ENCODE results near the gene GPANK1.

The GPANK1 gene

GRCh38 chr6:31640612-31641011, 24.2 kb downstream of the GPANK1 start:
- H3K4me1 ChIP-seq (ENCODE audit: control insufficient read depth, insufficient read depth, low read length, poor library complexity, severe bottlenecking), result no peaks in the 10 kb centered on the region
- H3K27ac ChIP-seq (ENCODE audit: insufficient read depth, low read length, poor library complexity, severe bottlenecking), result no peak overlapping the region
- no peaks in the 10 kb centered on the region for H3K9me3 ChIP-seq (ENCODE audit: control insufficient read depth, low read length)
- no peak overlapping the region for H3K4me3 ChIP-seq (ENCODE audit: insufficient read depth, low read depth, low read length, poor library complexity, severe bottlenecking)
- no peak for DNase-seq
- H3K36me3 ChIP-seq (ENCODE audit: control insufficient read depth, insufficient read depth, low read length), result peaks cover 91% of the 10 kb centered on the region
- no peaks in the 10 kb centered on the region for H3K27me3 ChIP-seq (replicated peaks; ENCODE audit: control insufficient read depth, insufficient read depth, low read length, poor library complexity, severe bottlenecking)

- DNase-seq, result no peak
- H3K27ac ChIP-seq (ENCODE audit: insufficient read depth, low read length, poor library complexity, severe bottlenecking), result no peak overlapping the region
- H3K9me3 ChIP-seq (ENCODE audit: control insufficient read depth, low read length), result no peaks in the 10 kb centered on the region
- H3K27me3 ChIP-seq (replicated peaks; ENCODE audit: control insufficient read depth, insufficient read depth, low read length, poor library complexity, severe bottlenecking), result no peaks in the 10 kb centered on the region
- peaks cover 91% of the 10 kb centered on the region for H3K36me3 ChIP-seq (ENCODE audit: control insufficient read depth, insufficient read depth, low read length)
- H3K4me1 ChIP-seq (ENCODE audit: control insufficient read depth, insufficient read depth, low read length, poor library complexity, severe bottlenecking), result no peaks in the 10 kb centered on the region
- no peak overlapping the region for H3K4me3 ChIP-seq (ENCODE audit: insufficient read depth, low read depth, low read length, poor library complexity, severe bottlenecking)
Measured at GRCh38 chr6:31639449-31639861, 25.3 kb downstream of the GPANK1 start.

GRCh38 chr6:31639043-31639442, 25.8 kb downstream of the GPANK1 start:
- H3K4me1 ChIP-seq (ENCODE audit: control insufficient read depth, insufficient read depth, low read length, poor library complexity, severe bottlenecking), result no peaks in the 10 kb centered on the region
- H3K27me3 ChIP-seq (replicated peaks; ENCODE audit: control insufficient read depth, insufficient read depth, low read length, poor library complexity, severe bottlenecking), result no peaks in the 10 kb centered on the region
- DNase-seq, result no peak
- H3K9me3 ChIP-seq (ENCODE audit: control insufficient read depth, low read length), result no peaks in the 10 kb centered on the region
- H3K4me3 ChIP-seq (ENCODE audit: insufficient read depth, low read depth, low read length, poor library complexity, severe bottlenecking), result no peak overlapping the region
- H3K27ac ChIP-seq (ENCODE audit: insufficient read depth, low read length, poor library complexity, severe bottlenecking), result no peak overlapping the region
- H3K36me3 ChIP-seq (ENCODE audit: control insufficient read depth, insufficient read depth, low read length), result peaks cover 91% of the 10 kb centered on the region

GRCh38 chr6:31636698-31637596, 27.9 kb downstream of the GPANK1 start:
- Histone ChIP-seq H3K9me3 (ENCODE audit: control insufficient read depth, low read length) (no peaks in the 10 kb centered on the region), H3K27me3 (replicated peaks; ENCODE audit: control insufficient read depth, insufficient read depth, low read length, poor library complexity, severe bottlenecking) (no peaks in the 10 kb centered on the region), H3K4me3 (ENCODE audit: insufficient read depth, low read depth, low read length, poor library complexity, severe bottlenecking) (no peak overlapping the region), H3K36me3 (ENCODE audit: control insufficient read depth, insufficient read depth, low read length) (peaks cover 94% of the 10 kb centered on the region), H3K27ac (ENCODE audit: insufficient read depth, low read length, poor library complexity, severe bottlenecking) (no peak overlapping the region), H3K4me1 (ENCODE audit: control insufficient read depth, insufficient read depth, low read length, poor library complexity, severe bottlenecking) (no peaks in the 10 kb centered on the region)
- DNase-seq, result no peak

GRCh38 chr6:31634969-31635575, 29.7 kb downstream of the GPANK1 start:
- H3K4me3 ChIP-seq (ENCODE audit: insufficient read depth, low read depth, low read length, poor library complexity, severe bottlenecking), result no peak overlapping the region
- no peaks in the 10 kb centered on the region for H3K4me1 ChIP-seq (ENCODE audit: control insufficient read depth, insufficient read depth, low read length, poor library complexity, severe bottlenecking)
- H3K36me3 ChIP-seq (ENCODE audit: control insufficient read depth, insufficient read depth, low read length), result peaks cover 94% of the 10 kb centered on the region
- no peak overlapping the region for H3K27ac ChIP-seq (ENCODE audit: insufficient read depth, low read length, poor library complexity, severe bottlenecking)
- no peak for DNase-seq
- no peaks in the 10 kb centered on the region for H3K9me3 ChIP-seq (ENCODE audit: control insufficient read depth, low read length)
- no peaks in the 10 kb centered on the region for H3K27me3 ChIP-seq (replicated peaks; ENCODE audit: control insufficient read depth, insufficient read depth, low read length, poor library complexity, severe bottlenecking)

- no peaks in the 10 kb centered on the region for H3K27me3 ChIP-seq (replicated peaks; ENCODE audit: control insufficient read depth, insufficient read depth, low read length, poor library complexity, severe bottlenecking)
- peaks cover 94% of the 10 kb centered on the region for H3K36me3 ChIP-seq (ENCODE audit: control insufficient read depth, insufficient read depth, low read length)
- H3K4me1 ChIP-seq (ENCODE audit: control insufficient read depth, insufficient read depth, low read length, poor library complexity, severe bottlenecking), result no peaks in the 10 kb centered on the region
- H3K9me3 ChIP-seq (ENCODE audit: control insufficient read depth, low read length), result no peaks in the 10 kb centered on the region
- H3K4me3 ChIP-seq (ENCODE audit: insufficient read depth, low read depth, low read length, poor library complexity, severe bottlenecking), result no peak overlapping the region
- no peak for DNase-seq
- H3K27ac ChIP-seq (ENCODE audit: insufficient read depth, low read length, poor library complexity, severe bottlenecking), result no peak overlapping the region
Measured at GRCh38 chr6:31634131-31634530, 30.7 kb downstream of the GPANK1 start.

GRCh38 chr6:31633447-31633846, 31.4 kb downstream of the GPANK1 start:
- Histone ChIP-seq H3K36me3 (ENCODE audit: control insufficient read depth, insufficient read depth, low read length) (peaks cover 97% of the 10 kb centered on the region), H3K27me3 (replicated peaks; ENCODE audit: control insufficient read depth, insufficient read depth, low read length, poor library complexity, severe bottlenecking) (no peaks in the 10 kb centered on the region), H3K27ac (ENCODE audit: insufficient read depth, low read length, poor library complexity, severe bottlenecking) (no peak overlapping the region), H3K4me1 (ENCODE audit: control insufficient read depth, insufficient read depth, low read length, poor library complexity, severe bottlenecking) (no peaks in the 10 kb centered on the region), H3K9me3 (ENCODE audit: control insufficient read depth, low read length) (no peaks in the 10 kb centered on the region), H3K4me3 (ENCODE audit: insufficient read depth, low read depth, low read length, poor library complexity, severe bottlenecking) (no peak overlapping the region)
- no peak for DNase-seq

GRCh38 chr6:31632279-31632946, 32.4 kb downstream of the GPANK1 start:
- no peak overlapping the region for H3K4me3 ChIP-seq (ENCODE audit: insufficient read depth, low read depth, low read length, poor library complexity, severe bottlenecking)
- H3K27me3 ChIP-seq (replicated peaks; ENCODE audit: control insufficient read depth, insufficient read depth, low read length, poor library complexity, severe bottlenecking), result no peaks in the 10 kb centered on the region
- no peak for DNase-seq
- H3K9me3 ChIP-seq (ENCODE audit: control insufficient read depth, low read length), result no peaks in the 10 kb centered on the region
- peaks cover 99% of the 10 kb centered on the region for H3K36me3 ChIP-seq (ENCODE audit: control insufficient read depth, insufficient read depth, low read length)
- H3K27ac ChIP-seq (ENCODE audit: insufficient read depth, low read length, poor library complexity, severe bottlenecking), result no peak overlapping the region
- no peaks in the 10 kb centered on the region for H3K4me1 ChIP-seq (ENCODE audit: control insufficient read depth, insufficient read depth, low read length, poor library complexity, severe bottlenecking)

- Histone ChIP-seq H3K4me1 (ENCODE audit: control insufficient read depth, insufficient read depth, low read length, poor library complexity, severe bottlenecking) (no peaks in the 10 kb centered on the region), H3K36me3 (ENCODE audit: control insufficient read depth, insufficient read depth, low read length) (peaks cover 100% of the 10 kb centered on the region), H3K27ac (ENCODE audit: insufficient read depth, low read length, poor library complexity, severe bottlenecking) (no peak overlapping the region), H3K9me3 (ENCODE audit: control insufficient read depth, low read length) (no peaks in the 10 kb centered on the region), H3K4me3 (ENCODE audit: insufficient read depth, low read depth, low read length, poor library complexity, severe bottlenecking) (no peak overlapping the region), H3K27me3 (replicated peaks; ENCODE audit: control insufficient read depth, insufficient read depth, low read length, poor library complexity, severe bottlenecking) (no peaks in the 10 kb centered on the region)
- DNase-seq, result no peak
Measured at GRCh38 chr6:31631681-31632278, 33.0 kb downstream of the GPANK1 start.

Measured in effector memory CD4-positive, alpha-beta T cell (primary cell).